GM21737 (cell line): ENCODE results near the gene ANKH.

Experiments
- ATAC-seq: cut with Tn5 transposase; IDR thresholded peaks from one replicate; pipeline ENCODE4 v1.9.1; 2021; ENCODE audit warnings: mild to moderate bottlenecking, moderate library complexity; ENCODE audit not compliant: unreplicated experiment

Gene ANKH

GRCh38 chr5:14741801-14742440, 129.7 kb downstream of the ANKH start:
- no peak for ATAC-seq

GRCh38 chr5:14741131-14741530, 130.4 kb downstream of the ANKH start:
- ATAC-seq, result no peak

- no peak for ATAC-seq
Measured at GRCh38 chr5:14739981-14740380, 131.6 kb downstream of the ANKH start.

GRCh38 chr5:14739538-14739937, 132.0 kb downstream of the ANKH start:
- no peak for ATAC-seq

GRCh38 chr5:14738050-14738449, 133.5 kb downstream of the ANKH start:
- ATAC-seq, result no peak

GRCh38 chr5:14737291-14737690, 134.3 kb downstream of the ANKH start:
- ATAC-seq, result no peak

- ATAC-seq, result no peak
Measured at GRCh38 chr5:14735944-14736343, 135.6 kb downstream of the ANKH start.

GRCh38 chr5:14734396-14734795, 137.2 kb downstream of the ANKH start:
- ATAC-seq, result no peak

GRCh38 chr5:14733661-14734060, 137.9 kb downstream of the ANKH start:
- ATAC-seq, result no peak

GRCh38 chr5:14732991-14733390, 138.6 kb downstream of the ANKH start:
- ATAC-seq, result no peak

GRCh38 chr5:14730881-14731280, 140.7 kb downstream of the ANKH start:
- no peak for ATAC-seq

GRCh38 chr5:14730466-14730865, 141.1 kb downstream of the ANKH start:
- ATAC-seq, result no peak

GRCh38 chr5:14729448-14730385, 141.9 kb downstream of the ANKH start:
- ATAC-seq, result no peak

GRCh38 chr5:14728459-14728938, 143.1 kb downstream of the ANKH start:
- ATAC-seq, result no peak

GRCh38 chr5:14727928-14728458, 143.6 kb downstream of the ANKH start:
- ATAC-seq, result no peak

- ATAC-seq, result no peak
Measured at GRCh38 chr5:14727428-14727865, 144.1 kb downstream of the ANKH start.

- no peak for ATAC-seq
Measured at GRCh38 chr5:14726066-14726838, 145.3 kb downstream of the ANKH start.

GRCh38 chr5:14724633-14725032, 146.9 kb downstream of the ANKH start:
- no peak for ATAC-seq

- no peak for ATAC-seq
Measured at GRCh38 chr5:14723701-14724132, 147.9 kb downstream of the ANKH start.

GRCh38 chr5:14722923-14723322, 148.7 kb downstream of the ANKH start:
- ATAC-seq, result no peak
